GM19193 (cell line): Measurements from ENCODE around the gene PITPNC1.

Source experiments
- POLR2A ChIP-seq: IDR thresholded peaks from 4 replicates; pipeline ENCODE4 v1.6.1; 2011; ENCODE audit not compliant: insufficient read depth, insufficient read length; ENCODE audit errors: extremely low read depth

Gene PITPNC1

GRCh38 chr17:67481808-67482207, 104.7 kb downstream of the PITPNC1 start:
- no peak for TF ChIP-seq POLR2A

- TF ChIP-seq POLR2A = no peak
These were observed 105.7 kb downstream of the PITPNC1 start for GRCh38 chr17:67482764-67483163.

GRCh38 chr17:67484261-67484660, 107.2 kb downstream of the PITPNC1 start:
- no peak for TF ChIP-seq POLR2A

GRCh38 chr17:67485666-67486065, 108.6 kb downstream of the PITPNC1 start:
- no peak for TF ChIP-seq POLR2A

- no peak for TF ChIP-seq POLR2A
These were observed 110.4 kb downstream of the PITPNC1 start for GRCh38 chr17:67487506-67487905.

GRCh38 chr17:67488161-67488560, 111.1 kb downstream of the PITPNC1 start:
- no peak for TF ChIP-seq POLR2A

- TF ChIP-seq POLR2A = no peak
These were observed 111.7 kb downstream of the PITPNC1 start for GRCh38 chr17:67488768-67489167.

- TF ChIP-seq POLR2A = no peak
These were observed 112.2 kb downstream of the PITPNC1 start for GRCh38 chr17:67489273-67489672.

GRCh38 chr17:67490471-67490870, 113.4 kb downstream of the PITPNC1 start:
- no peak for TF ChIP-seq POLR2A

- no peak for TF ChIP-seq POLR2A
These were observed 114.1 kb downstream of the PITPNC1 start for GRCh38 chr17:67491009-67491680.

- no peak for TF ChIP-seq POLR2A
These were observed 114.6 kb downstream of the PITPNC1 start for GRCh38 chr17:67491681-67492024.

GRCh38 chr17:67492251-67492740, 115.2 kb downstream of the PITPNC1 start:
- TF ChIP-seq POLR2A = no peak

- no peak for TF ChIP-seq POLR2A
These were observed 115.9 kb downstream of the PITPNC1 start for GRCh38 chr17:67492824-67493517.

GRCh38 chr17:67493812-67494211, 116.7 kb downstream of the PITPNC1 start:
- no peak for TF ChIP-seq POLR2A

GRCh38 chr17:67496286-67496685, 119.2 kb downstream of the PITPNC1 start:
- no peak for TF ChIP-seq POLR2A

GRCh38 chr17:67499685-67500084, 122.6 kb downstream of the PITPNC1 start:
- no peak for TF ChIP-seq POLR2A
